Transverse colon (tissue), 4 donors: ENCODE measurements around the gene ZNF429. TPM values are rescaled to one million over a fixed set of nuclear protein-coding genes. Genes with fewer than 3 reads are reported as not detected.

Source experiments
- DNase-seq: peaks from one replicate; pipeline ENCODE4 v3.0.0-alpha.2; 2019
- H3K27ac ChIP-seq, 4 donors: fragments of 200-600 bp; sonication (generic); 2 replicates each; pipeline ENCODE4 v1.5.1; 2016 to 2018; ENCODE audit warnings: inconsistent platforms in 4 of 4
- H3K27me3 ChIP-seq: fragments of 200-600 bp; sonication (generic); 2 replicates; pipeline ENCODE4 v1.5.1; 2017; ENCODE audit warnings: inconsistent platforms
- H3K36me3 ChIP-seq, 4 donors: fragments of 200-600 bp; sonication (generic); 2 replicates each; pipeline ENCODE4 v1.5.1; 2017 to 2019; ENCODE audit warnings: inconsistent platforms in 4 of 4
- H3K4me1 ChIP-seq, 4 donors: fragments of 200-600 bp; sonication (generic); 2 replicates each; pipeline ENCODE4 v1.5.1; 2017 to 2020; ENCODE audit warnings: inconsistent platforms in 4 of 4
- H3K4me3 ChIP-seq, 4 donors: fragments of 200-600 bp; sonication (generic); 1 replicate in 1 of 4; 2 replicates in 3 of 4; pipeline versions ENCODE4 v1.5.1 to v1.6.1; 2017 to 2019; ENCODE audit warnings: inconsistent platforms in 4 of 4
- H3K9me3 ChIP-seq, 2 donors: fragments of 200-600 bp; sonication (generic); 2 replicates each; pipeline ENCODE4 v1.5.1; 2017 to 2019; ENCODE audit warnings: inconsistent platforms in 2 of 2
- CTCF ChIP-seq, 5 experiments: fragments of 200-600 bp in 3 of 5; fragments of 450-650 bp in 2 of 5; sonication (generic) in 3 of 5; IDR thresholded peaks; 1 replicate in 2 of 5; 2 replicates in 3 of 5; pipeline ENCODE4 v1.5.1; 2016 to 2017; ENCODE audit warnings: antibody characterized with exemption in 5 of 5, inconsistent platforms in 3 of 5, mild to moderate bottlenecking in 2 of 5, moderate library complexity in 1 of 5
- EP300 ChIP-seq: sonication (generic); formaldehyde crosslinking; IDR thresholded peaks from one replicate; pipeline ENCODE4 v1.6.1; 2017; ENCODE audit warnings: antibody characterized with exemption, low read depth
- POLR2AphosphoS5 ChIP-seq, 3 donors: sonication (generic); formaldehyde crosslinking; IDR thresholded peaks; one replicate each; pipeline ENCODE4 v1.6.1; 2016; ENCODE audit warnings: antibody characterized with exemption in 3 of 3
- WGBS, 2 donors: methylation state at CpG; one replicate each; pipeline ENCODE4 v1.1.5; 2018; ENCODE audit warnings: low coverage in 1 of 2; 5-methylcytosine and 5-hydroxymethylcytosine counted together
- in situ Hi-C, 4 donors: fragments of 200-750 bp; cut with MboI; loops; one replicate each; pipeline versions ENCODE4 v1.15.0 to v1.15.1; 2017; ENCODE audit warnings: low sequenced_read_pairs in 3 of 4, low pct_ligation_motif_present in 1 of 4, low pct_unique_long_range_greater_than_20kb in 1 of 4
- intact Hi-C: fragments of 100-400 bp; cut with DNase I; formaldehyde crosslinking; loops from one replicate; pipeline ENCODE4 v1.15.1; 2023; ENCODE audit warnings: low total_unique reads
- total RNA-seq, 4 donors: library from RNA; depleted of rRNA; stranded (reverse); fragments of >200 nt; gene quantifications; one replicate each; pipeline ENCODE4 v1.1.0, GENCODE V29; 2016

Gene ZNF429
- total RNA-seq, 4 donors from 2014 or later = 13.5 to 47.0 (median 18.2) TPM

DNA sequence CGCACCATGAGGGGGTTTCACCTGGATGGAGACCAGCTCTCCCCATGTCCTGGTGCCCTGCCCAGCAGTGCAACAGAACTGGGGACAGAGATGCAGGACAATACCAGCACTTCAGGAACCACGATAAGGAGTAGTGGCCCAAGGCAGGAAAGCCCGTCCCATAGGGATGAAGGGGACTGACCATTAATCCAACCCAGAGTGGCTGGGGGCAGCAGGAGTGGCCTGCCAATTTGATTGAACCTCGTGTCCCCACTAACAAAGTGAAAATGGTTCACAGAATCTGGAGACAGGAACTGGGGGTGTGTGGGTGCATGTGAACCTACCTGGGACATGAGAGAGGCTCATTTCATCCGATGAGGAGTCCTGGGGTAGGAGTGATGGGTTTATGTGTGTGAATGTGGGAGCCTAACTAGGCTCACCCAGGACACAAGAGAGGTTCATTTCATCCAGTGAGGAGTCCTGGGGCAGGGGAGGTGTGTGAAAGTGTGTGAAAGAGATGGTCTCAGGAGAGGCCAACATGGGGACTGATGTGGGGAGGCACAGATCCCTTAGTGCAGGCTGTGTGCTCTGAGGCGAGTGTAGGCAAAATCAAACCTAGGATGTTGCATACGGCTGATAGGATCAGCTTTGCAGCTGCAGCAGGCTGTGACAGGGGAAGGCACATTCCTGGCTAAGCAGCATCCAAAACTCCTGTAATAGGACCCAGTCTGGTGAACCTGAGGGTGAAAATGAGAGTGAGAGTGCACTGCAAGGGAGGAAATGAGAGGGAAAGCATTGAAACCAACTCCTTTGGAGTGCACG, 98.2 kb downstream of the ZNF429 start:
- Histone ChIP-seq H3K27ac (peak overlapping the region; percentile 72 to 77 (median 74)), H3K9me3 (no peaks in the 10 kb centered on the region), H3K36me3 (no peaks in the 10 kb centered on the region), H3K4me1 (peaks cover 6 to 28% (median 7%) of the 10 kb centered on the region in 4 donors), H3K27me3 (no peaks in the 10 kb centered on the region), H3K4me3 (peak overlapping the region in 2 of 4 donors; percentile 29 to 53)
- no peak for DNase-seq
- intact Hi-C loops (no loop called here), in situ Hi-C loops (no loop called here)
- TF ChIP-seq CTCF (IDR thresholded peaks at IDR 0.05) (no peak), POLR2AphosphoS5 (IDR thresholded peaks at IDR 0.05) (no peak)
- WGBS, 2 donors = 50 to 64% methylated on average over 3 to 8 of the region's 8 CpGs

DNA sequence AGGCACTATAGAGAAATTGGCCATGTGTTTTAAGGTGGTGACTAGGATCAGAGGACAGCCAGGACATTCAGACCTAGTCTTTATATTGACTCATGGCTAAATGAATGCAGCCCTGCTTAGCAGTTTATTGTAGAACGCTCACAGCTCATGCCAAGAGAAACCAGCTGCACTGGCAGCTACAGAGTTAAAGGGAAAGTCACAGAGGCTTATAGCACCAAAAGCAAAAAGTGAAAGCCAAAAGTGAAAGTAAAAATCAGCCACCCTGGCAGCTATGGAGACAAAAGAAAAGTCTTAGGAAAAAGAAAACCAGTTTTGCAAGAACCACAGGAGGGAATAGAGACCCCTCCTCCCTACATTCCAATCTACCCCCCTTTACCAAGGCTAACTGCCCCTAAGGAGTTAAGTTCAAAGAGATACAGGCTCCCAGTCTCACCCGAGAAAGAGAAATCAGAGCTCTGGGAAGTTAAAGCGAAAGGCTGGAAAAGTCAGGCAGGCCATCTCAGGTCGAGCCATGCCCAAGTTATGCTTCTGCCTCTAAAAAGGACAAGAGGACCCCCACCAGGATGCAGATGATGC, 99.0 kb downstream of the ZNF429 start:
- 7 to 8% methylated on average over 4 of the region's 4 CpGs for WGBS, 2 donors
- H3K27ac ChIP-seq = peak overlapping the region; percentile 72 to 77 (median 74)
- no peaks in the 10 kb centered on the region for H3K36me3 ChIP-seq
- H3K27me3 ChIP-seq = no peaks in the 10 kb centered on the region
- TF ChIP-seq EP300 (no peak), CTCF (IDR thresholded peaks at IDR 0.05) (no peak), POLR2AphosphoS5 (IDR thresholded peaks at IDR 0.05) (no peak)
- intact Hi-C loops = no loop called here
- H3K9me3 ChIP-seq = no peaks in the 10 kb centered on the region
- in situ Hi-C loops = no loop called here
- DNase-seq = no peak
- H3K4me1 ChIP-seq = peaks cover 6 to 32% (median 7%) of the 10 kb centered on the region in 4 donors
- H3K4me3 ChIP-seq = peak overlapping the region; percentile 7 to 53 (median 30)

Other genes starting within 250 kb of the ZNF429 start
- gene ZNF708, start 176.2 kb upstream of the ZNF429 start, total RNA-seq = 10 to 100 TPM; 12.7 to 21.4 (median 19.2) TPM
- gene ZNF738, start 146.6 kb upstream of the ZNF429 start, total RNA-seq = 1 to 10 TPM; 2.0 to 8.6 (median 5.9) TPM
- 10 to 100 TPM in 3 of 4 donors, 1 to 10 TPM in 1; 6.4 to 63.9 (median 47.1) TPM for gene ZNF493, start 108.5 kb upstream of the ZNF429 start, total RNA-seq